Stimulated activated CD8-positive, alpha-beta memory T cell treated with anti-CD3 and anti-CD28 coated beads, Interleukin-2, amount 100 ng/mL, for 1 hour (primary cell): ENCODE data around the gene HOGA1.

ENCODE experiments used
- DNase-seq, 2 donors: peaks; one replicate each; pipeline ENCODE4 v3.0.0-alpha.2; 2020; ENCODE audit warnings: low read depth in 2 of 2

The HOGA1 gene

GRCh38 chr10:97580421-97581367 lies 3.5 kb upstream of the HOGA1 start:
- no peak for DNase-seq

DNA sequence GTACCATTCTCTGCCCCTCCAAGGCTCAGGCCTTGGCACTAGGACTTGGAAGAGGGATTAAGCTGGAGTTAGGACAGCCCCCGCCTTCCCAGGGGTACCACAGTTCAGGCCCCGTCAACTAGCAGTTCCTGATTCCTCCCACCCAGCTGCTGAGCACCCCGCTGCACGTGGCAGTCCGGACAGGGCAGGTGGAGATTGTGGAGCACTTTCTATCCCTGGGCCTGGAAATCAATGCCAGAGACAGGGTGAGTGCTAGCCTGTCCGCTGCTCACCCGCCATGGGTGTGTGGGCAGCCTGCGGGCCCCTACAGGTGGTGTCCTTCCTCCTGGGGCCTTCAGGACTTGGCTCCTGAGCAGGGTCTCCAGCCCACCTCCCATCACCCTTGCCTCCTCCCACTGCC lies 2.0 kb upstream of the HOGA1 start:
- no peak for DNase-seq

DNA sequence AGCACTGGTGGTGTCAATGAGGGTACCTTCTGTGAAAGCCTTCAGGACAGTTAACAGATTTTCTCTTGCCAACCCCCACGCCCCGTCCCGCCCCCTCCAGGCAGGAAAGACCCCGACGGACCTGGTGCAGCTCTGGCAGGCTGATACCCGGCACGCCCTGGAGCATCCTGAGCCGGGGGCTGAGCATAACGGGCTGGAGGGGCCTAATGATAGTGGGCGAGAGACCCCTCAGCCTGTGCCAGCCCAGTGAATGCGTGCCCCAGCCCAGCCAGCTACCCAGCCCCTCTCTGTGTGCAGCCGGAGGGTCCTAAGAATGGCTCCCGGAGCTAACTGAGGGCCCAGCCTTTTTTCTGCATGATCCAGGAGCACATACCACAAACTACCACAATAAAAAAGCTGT lies 713 bp upstream of the HOGA1 start:
- no peak for DNase-seq

GRCh38 chr10:97584798-97585438 lies 729 bp downstream of the HOGA1 start:
- DNase-seq = no peak

DNA sequence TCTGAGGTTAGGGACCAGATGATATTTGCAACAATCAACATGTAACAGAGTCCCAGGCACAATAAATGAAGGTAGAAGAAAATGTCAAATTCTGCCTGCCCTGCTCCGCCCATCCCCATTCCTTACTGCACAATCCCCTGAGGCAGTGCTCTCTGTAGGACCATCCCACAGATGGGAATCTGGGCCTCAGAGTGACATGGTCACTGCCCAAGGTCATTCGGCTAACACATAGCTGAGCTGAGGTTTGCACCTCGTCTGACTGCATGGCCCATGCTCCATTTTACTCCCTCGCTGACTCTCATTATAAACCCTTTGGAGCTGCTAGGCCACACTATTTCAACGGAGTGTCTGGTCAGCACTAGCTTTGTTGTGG lies 1.2 kb downstream of the HOGA1 start:
- no peak for DNase-seq

- DNase-seq = no peak
Observed at GRCh38 chr10:97587183-97587582, 3.0 kb downstream of the HOGA1 start.

- no peak for DNase-seq
Observed at GRCh38 chr10:97589479-97589878, 5.3 kb downstream of the HOGA1 start, which contains the start of gene C10orf62. C10orf62 (plus strand) TSS chr10:97589721; CDS start chr10:97589898, 177 bp downstream.

DNA sequence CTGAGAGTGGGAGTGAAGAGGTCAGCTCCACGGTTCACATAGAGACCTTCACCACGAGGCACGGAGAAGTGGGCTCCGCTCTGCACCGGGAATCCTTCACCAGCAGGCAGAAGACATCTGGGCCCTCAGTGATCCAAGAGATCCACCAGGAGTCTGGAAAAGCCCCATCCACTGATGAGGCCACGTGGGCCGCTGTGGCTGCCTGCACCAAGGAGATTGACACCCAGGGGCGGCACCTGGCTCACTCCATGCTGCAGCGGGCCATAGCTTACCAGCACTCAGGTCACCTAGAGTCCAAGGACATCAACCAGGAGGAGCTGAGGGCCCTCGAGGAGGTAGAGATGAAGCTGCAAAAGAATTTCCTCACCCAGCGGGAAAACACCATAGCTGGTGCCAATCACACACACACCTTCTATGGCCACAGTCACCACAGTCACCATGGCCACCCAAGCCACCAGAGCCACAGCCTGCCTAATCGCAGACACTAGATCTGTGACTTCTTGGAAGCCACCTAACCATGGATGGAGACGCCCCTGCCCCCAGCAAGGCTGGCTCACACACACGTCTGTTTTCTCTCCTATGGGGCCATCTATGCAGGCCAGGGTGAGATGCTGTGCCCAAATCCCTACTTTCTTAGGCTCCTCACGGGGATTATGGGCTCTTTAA lies 6.0 kb downstream of the HOGA1 start:
- no peak for DNase-seq

GRCh38 chr10:97590748-97591495 lies 6.7 kb downstream of the HOGA1 start:
- no peak for DNase-seq

DNA sequence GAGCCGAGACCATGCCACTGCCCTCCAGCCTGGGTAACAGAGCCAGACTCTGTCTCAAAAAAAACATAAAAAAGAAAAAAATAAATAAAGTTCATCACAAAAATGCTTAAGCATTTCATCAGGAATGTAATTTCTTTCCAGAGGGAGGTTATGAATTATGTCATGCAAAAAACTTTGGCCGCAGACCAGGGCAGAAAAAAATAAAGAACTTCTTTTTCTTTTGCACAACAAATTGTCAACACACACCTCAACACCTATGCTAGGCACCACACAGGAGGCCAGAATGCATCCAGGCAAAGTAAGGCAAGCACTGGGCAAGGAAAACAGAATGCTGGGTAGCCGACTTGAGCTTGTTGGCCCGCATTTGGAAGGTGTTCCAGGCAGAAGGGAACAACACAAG lies 9.2 kb downstream of the HOGA1 start:
- no peak for DNase-seq

GRCh38 chr10:97596101-97597082 lies 12.2 kb downstream of the HOGA1 start:
- no peak for DNase-seq

- DNase-seq = no peak
Observed at GRCh38 chr10:97597778-97598177, 13.6 kb downstream of the HOGA1 start.

GRCh38 chr10:97598407-97599271 lies 14.4 kb downstream of the HOGA1 start:
- no peak for DNase-seq

DNA sequence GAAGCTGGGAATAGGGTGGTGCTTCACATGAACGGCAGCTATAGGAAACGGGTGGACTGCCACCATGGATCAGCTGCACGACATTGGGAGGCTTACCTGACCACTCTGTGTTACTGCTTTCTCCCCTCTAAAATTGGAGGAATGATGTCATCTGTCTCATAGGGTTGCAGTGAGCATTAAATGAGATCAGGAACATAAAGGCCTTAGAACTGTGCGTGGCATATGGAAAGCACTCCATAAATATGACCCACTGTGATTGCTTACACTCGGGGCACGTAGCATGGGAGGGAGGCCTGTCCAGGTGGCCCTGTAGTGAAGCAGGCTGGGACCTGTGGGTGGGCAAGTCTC lies 15.1 kb downstream of the HOGA1 start:
- DNase-seq = no peak

DNA sequence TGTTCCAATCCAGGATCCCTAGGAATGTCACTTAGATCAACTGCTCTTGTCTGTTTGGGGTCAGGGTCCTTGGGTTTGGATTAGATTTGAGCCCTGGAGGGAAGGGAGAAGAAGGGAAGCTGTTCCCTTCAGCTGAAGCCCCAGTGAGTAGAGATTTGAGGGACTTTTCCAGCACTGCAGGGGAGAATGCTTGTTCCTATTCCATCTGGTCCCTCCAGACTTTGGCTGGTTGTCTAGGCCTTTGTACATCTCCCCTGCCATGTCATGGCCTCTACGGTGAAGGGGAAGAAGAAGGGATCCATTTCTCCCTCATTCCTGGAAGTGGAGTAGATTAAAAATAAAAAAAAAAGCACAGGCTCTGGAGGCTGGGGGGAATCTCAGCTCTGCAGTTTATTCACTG lies 16.4 kb downstream of the HOGA1 start:
- DNase-seq = no peak

GRCh38 chr10:97601268-97602215 lies 17.4 kb downstream of the HOGA1 start:
- no peak for DNase-seq

GRCh38 chr10:97607095-97607636 lies 23.0 kb downstream of the HOGA1 start:
- DNase-seq = no peak

DNA sequence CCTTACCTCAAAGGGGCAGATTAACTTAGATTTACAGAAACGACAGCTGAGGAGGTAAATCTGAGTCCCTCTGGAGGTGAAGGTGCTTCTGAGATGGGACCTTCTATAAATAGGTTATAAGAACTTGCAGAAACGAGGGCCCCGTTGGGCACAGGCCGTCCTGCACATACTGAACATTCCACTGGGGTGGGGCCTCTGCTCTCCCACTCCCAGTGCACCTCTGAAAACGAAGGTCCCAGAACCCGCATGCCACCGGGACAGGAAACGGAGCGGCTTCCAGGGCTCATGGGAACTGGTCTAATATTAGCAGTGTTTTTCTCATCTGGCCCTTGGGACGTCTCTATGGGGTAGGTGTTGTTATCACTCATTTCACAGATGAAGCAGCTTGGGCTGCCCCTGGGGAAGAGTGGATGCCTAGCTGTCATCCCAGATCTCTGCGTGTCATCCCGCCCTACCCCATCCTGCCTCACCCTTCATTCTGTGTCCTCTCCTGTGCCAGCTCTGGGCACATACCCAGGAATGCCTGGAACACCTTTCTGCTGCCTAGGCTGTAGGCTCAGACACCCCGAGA lies 24.9 kb downstream of the HOGA1 start:
- no peak for DNase-seq
